Parathyroid adenoma (tissue), 2 donors: Measurements from ENCODE around the gene KCNB1.

Source experiments
- H2AFZ ChIP-seq: fragments of 300-600 bp; sonication (generic); one replicate; pipeline ENCODE4 v1.7.0; 2017; ENCODE audit warnings: antibody characterized with exemption, mild to moderate bottlenecking
- H3K27ac ChIP-seq: fragments of 300-600 bp; sonication (generic); one replicate; pipeline ENCODE4 v1.7.0; 2017
- H3K27me3 ChIP-seq: fragments of 300-600 bp; sonication (generic); one replicate; pipeline ENCODE4 v1.7.0; 2017; ENCODE audit warnings: low read length; ENCODE audit not compliant: control insufficient read depth, insufficient read depth
- H3K36me3 ChIP-seq: fragments of 300-600 bp; sonication (generic); one replicate; pipeline ENCODE4 v1.7.0; 2017; ENCODE audit warnings: low read length; ENCODE audit not compliant: control insufficient read depth, insufficient read depth
- H3K4me1 ChIP-seq: fragments of 300-600 bp; sonication (generic); one replicate; pipeline ENCODE4 v1.7.0; 2017; ENCODE audit warnings: control low read depth
- H3K4me2 ChIP-seq: fragments of 300-600 bp; sonication (generic); one replicate; pipeline ENCODE4 v1.7.0; 2017; ENCODE audit warnings: low read length
- H3K4me3 ChIP-seq: fragments of 300-600 bp; sonication (generic); one replicate; pipeline ENCODE4 v1.7.0; 2017; ENCODE audit warnings: low read depth, low read length
- H3K79me2 ChIP-seq: fragments of 300-600 bp; sonication (generic); one replicate; pipeline ENCODE4 v1.7.0; 2017; ENCODE audit warnings: control low read depth
- H3K9ac ChIP-seq: fragments of 300-600 bp; sonication (generic); one replicate; pipeline ENCODE4 v1.7.0; 2017; ENCODE audit warnings: mild to moderate bottlenecking
- H3K9me3 ChIP-seq: fragments of 300-600 bp; sonication (generic); one replicate; pipeline ENCODE4 v1.7.0; 2017; ENCODE audit warnings: low read length; ENCODE audit not compliant: control insufficient read depth
- TF ChIP-seq, protein P1 (sequence below): fragments of 300-600 bp; sonication (generic); IDR thresholded peaks from one replicate; pipeline ENCODE4 v1.7.0; 2017; ENCODE audit warnings: antibody characterized with exemption, mild to moderate bottlenecking
- donor health status: primary hyperparathyroidism.

KCNB1 gene

DNA sequence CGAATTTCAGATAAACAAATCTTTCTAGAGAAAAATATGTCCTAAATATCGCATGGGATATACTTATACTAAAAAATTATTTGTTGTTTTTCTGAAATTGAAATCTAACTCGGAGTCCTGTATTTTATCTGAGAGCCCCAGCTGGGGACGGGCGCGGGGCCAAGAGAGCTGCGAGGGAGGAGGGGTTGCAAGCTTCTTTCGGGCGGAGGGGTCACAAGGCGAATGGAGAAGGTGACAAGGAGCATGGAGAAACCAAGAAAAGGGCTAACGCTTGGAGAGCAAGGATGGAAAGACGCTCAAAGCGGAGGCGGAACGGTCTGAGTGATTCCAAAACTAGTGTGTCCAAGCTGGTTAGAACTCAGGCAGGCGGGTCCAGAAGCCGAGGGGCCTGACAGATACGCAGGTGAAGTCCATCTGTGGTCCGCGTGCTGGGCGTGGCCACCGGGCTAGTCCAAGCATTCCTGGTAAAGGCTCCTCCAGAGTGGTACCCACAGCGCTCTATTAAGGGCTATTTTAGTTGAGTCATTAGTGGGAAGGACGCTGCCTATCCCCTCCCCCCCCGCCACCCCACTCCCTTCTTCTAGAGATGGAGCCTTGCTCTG is 163.2 kb downstream of the KCNB1 start:
- Histone ChIP-seq H3K27me3 (no peaks in the 10 kb centered on the region), H3K4me2 (peak overlapping the region; percentile 82)

DNA sequence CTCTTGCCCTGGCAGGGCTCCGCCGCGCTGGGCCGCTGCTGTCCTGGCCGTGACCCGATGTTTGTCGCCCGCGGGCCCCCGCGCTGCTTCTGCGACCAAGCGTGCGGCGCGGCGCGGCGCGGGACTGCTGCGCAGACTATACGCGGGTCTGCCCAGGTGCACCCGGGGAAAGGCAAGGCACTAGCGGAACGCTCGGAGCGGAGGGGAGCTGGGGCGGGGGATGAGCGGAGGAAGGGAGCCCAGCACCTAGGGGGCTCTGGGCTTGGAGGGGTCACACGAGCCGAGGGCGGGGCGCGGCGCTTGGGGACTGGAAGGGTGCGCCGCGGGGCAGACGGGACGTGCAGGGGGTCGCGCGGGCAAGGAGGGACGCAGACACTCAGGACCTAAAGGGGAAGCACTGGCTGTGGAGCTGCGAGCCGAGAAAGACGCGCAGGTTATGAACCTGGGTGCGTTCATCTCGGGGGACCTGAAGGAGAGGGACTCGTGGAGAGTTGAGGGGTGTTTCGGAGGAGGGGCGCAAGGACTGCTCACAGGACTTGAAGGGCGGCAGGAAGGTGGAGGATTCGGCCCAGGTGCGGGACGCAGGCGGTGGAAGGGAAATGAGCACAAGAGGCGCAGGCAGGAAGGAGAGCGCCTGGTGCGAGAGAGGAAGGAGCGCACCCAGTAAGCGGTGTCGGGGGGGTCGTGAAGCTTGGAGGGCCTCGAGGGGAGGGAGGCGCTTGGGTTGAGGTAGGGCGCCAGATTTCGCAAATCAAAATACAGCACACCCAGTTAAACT is 163.8 kb downstream of the KCNB1 start:
- TF ChIP-seq, protein P1, sequence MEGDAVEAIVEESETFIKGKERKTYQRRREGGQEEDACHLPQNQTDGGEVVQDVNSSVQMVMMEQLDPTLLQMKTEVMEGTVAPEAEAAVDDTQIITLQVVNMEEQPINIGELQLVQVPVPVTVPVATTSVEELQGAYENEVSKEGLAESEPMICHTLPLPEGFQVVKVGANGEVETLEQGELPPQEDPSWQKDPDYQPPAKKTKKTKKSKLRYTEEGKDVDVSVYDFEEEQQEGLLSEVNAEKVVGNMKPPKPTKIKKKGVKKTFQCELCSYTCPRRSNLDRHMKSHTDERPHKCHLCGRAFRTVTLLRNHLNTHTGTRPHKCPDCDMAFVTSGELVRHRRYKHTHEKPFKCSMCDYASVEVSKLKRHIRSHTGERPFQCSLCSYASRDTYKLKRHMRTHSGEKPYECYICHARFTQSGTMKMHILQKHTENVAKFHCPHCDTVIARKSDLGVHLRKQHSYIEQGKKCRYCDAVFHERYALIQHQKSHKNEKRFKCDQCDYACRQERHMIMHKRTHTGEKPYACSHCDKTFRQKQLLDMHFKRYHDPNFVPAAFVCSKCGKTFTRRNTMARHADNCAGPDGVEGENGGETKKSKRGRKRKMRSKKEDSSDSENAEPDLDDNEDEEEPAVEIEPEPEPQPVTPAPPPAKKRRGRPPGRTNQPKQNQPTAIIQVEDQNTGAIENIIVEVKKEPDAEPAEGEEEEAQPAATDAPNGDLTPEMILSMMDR, result no peak

More for the DNA sequence above, 163.2 kb downstream of the KCNB1 start:
- TF ChIP-seq, protein P1, result no peak
- no peaks in the 10 kb centered on the region for H3K79me2 ChIP-seq
- no peak overlapping the region for H2AFZ ChIP-seq
- H3K36me3 ChIP-seq, result no peaks in the 10 kb centered on the region
- no peak overlapping the region for H3K9ac ChIP-seq
- no peaks in the 10 kb centered on the region for H3K9me3 ChIP-seq
- no peak overlapping the region for H3K27ac ChIP-seq
- peak overlapping the region; percentile 44 for H3K4me3 ChIP-seq
- peaks cover 2% of the 10 kb centered on the region for H3K4me1 ChIP-seq

DNA sequence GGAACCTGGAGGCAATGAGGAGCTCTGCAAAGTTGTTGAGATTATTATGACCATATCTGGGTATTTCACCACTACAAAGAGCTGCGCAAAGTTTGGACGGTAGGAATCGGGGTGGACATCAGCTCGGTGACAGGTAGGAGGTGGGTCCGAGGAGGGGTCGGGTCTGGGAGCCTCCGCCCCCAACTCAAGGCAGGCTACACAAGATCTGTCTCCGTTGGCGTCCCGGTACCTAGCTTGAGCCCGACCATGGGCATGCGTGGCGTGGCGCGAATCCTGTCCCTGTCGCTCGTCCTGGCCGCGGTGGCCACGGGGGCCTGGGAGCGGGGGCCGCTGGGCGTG is 164.4 kb downstream of the KCNB1 start:
- H3K36me3 ChIP-seq, result no peaks in the 10 kb centered on the region
- no peaks in the 10 kb centered on the region for H3K9me3 ChIP-seq
- peak overlapping the region; percentile 3 for H2AFZ ChIP-seq
- H3K4me1 ChIP-seq, result peaks cover 2% of the 10 kb centered on the region
- H3K4me3 ChIP-seq, result peak overlapping the region; percentile 44
- TF ChIP-seq, protein P1, result no peak
- peak overlapping the region; percentile 82 for H3K4me2 ChIP-seq
- H3K79me2 ChIP-seq, result no peaks in the 10 kb centered on the region
- H3K9ac ChIP-seq, result no peak overlapping the region
- H3K27me3 ChIP-seq, result no peaks in the 10 kb centered on the region
- no peak overlapping the region for H3K27ac ChIP-seq

More for the DNA sequence above, 163.8 kb downstream of the KCNB1 start:
- Histone ChIP-seq H3K4me1 (peaks cover 2% of the 10 kb centered on the region), H3K27ac (no peak overlapping the region), H3K9ac (no peak overlapping the region), H3K36me3 (no peaks in the 10 kb centered on the region), H3K9me3 (no peaks in the 10 kb centered on the region), H3K27me3 (no peaks in the 10 kb centered on the region), H3K4me2 (peak overlapping the region; percentile 82), H3K79me2 (no peaks in the 10 kb centered on the region), H3K4me3 (peak overlapping the region; percentile 44), H2AFZ (peak overlapping the region; percentile 3)

DNA sequence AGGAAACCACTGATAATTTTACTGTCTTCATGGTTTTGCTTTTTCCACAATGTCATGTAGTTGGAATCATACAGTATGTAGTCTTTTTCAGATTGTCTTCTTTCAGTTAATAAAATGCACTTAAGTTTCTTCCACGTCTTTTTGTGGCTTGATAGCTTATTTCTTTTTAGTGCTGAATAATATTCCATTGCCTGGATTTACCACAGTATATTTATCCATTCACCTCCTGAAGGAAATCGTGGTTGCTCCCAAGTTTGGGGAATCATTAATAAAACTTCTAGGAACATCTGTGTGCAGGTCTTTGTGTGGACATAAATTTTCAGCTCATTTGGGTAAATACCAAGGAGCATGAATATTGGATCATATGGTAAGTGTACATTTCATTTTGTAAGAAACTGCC is 165.8 kb downstream of the KCNB1 start:
- TF ChIP-seq, protein P1, result no peak

More for the DNA sequence above, 165.8 kb downstream of the KCNB1 start:
- no peaks in the 10 kb centered on the region for H3K36me3 ChIP-seq
- no peak overlapping the region for H3K9ac ChIP-seq
- peaks cover 2% of the 10 kb centered on the region for H3K4me1 ChIP-seq
- no peak overlapping the region for H3K4me3 ChIP-seq
- no peaks in the 10 kb centered on the region for H3K27me3 ChIP-seq
- no peak overlapping the region for H2AFZ ChIP-seq
- no peaks in the 10 kb centered on the region for H3K79me2 ChIP-seq
- no peak overlapping the region for H3K4me2 ChIP-seq
- no peaks in the 10 kb centered on the region for H3K9me3 ChIP-seq
- H3K27ac ChIP-seq, result no peak overlapping the region
